Measurements from ENCODE around the gene BRD7. TPM values are rescaled to one million over a fixed set of nuclear protein-coding genes. Genes with fewer than 3 reads are reported as not detected.

The BRD7 gene
- total RNA-seq, 2 experiments from 2014 or later = 93.3 to 101 TPM

DNA sequence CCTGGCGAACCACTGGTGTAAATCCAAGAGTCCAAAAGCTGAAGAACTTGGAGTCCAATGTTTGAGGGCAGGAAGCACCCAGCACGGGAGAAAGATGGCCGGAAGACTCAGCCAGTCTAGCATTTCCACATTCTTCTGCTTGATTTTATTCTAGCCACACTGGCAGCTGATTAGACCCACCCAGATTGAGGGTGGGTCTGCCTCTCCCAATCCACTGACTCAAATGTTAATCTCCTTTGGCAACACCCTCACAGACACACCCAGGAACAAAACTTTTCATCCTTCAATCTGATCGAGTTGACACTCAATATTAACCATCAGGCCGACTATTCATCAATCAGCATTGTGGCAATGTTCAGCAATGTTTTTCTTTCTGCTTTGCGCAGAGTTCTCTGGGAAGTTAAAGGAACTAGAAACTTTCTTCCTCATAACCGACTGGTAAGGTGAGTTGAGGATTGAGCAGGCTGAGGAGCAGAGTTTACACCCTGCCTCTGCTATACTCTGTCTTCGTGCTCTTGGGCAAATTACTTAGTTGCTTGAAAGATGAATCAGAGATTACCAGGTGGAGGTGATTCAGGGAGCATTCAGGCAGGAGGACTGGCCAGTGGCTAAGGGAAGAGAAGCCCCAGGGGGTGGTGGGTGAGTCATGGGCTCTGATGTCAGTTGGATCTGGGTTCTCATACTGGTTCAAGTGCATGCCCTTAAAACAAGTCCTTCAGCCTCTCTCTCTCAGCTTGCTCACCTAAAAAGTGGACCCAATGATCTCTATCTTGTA lies 28.2 kb upstream of the BRD7 start:
- Mint-ChIP-seq H3K36me3 (ENCODE audit: low read depth) (no peaks in the 10 kb centered on the region), H3K4me3 (no peak overlapping the region), H3K9me3 (no peaks in the 10 kb centered on the region), H3K4me1 (peaks cover 14% of the 10 kb centered on the region), H3K27me3 (no peaks in the 10 kb centered on the region), H3K27ac (no peak overlapping the region)
- CTCF ChIA-PET = no interaction called here
- no peak for DNase-seq
- POLR2A ChIA-PET = no interaction called here

DNA sequence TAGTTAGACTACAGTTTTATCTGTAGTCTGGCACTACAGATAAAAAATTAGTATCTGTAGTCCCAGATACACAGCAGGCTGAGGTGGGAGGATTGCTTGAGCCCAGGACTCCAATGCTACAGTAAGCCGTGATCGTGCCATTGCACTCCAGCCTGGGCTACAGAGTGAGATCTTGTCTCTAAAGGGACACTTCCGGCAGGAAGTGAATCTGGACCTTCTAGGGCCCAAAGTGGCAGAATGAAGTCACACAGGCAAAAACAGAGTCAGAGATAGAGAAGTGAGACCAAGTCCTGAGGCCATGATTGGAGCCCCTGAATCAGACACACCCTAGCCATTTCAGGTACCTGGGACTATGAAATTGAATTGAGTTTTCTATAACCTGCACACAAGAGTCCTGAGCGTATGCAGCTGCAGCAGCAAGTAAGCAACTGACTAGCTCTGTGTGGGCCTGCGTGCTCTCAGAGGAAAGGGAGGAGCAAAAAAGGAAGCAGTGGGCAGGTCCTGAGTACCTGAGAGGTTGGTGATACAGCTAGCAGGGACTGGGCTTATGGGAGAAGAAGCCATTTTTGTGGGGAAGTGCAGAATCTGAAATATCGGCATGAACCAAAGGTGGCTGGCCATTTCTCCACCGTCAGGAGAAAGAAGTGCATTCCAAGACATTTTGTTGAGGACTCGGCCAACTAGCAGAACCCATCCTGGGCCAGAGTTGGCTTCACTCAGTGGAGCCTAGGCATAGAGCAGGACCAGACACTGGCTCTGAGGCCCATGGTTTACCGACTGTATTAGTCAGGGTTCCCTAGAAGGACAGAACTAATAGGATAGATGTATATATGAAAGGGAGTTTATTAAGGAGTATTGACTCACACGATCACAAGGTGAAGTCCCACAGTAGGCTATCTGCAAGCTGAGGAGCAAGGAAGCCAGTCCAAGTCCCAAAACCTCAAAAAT lies 27.2 kb upstream of the BRD7 start:
- H3K9me3 Mint-ChIP-seq = no peaks in the 10 kb centered on the region
- peaks cover 14% of the 10 kb centered on the region for H3K4me1 Mint-ChIP-seq
- DNase-seq = no peak
- POLR2A ChIA-PET = no interaction called here
- H3K36me3 Mint-ChIP-seq (ENCODE audit: low read depth) = no peaks in the 10 kb centered on the region
- H3K4me3 Mint-ChIP-seq = no peak overlapping the region
- H3K27me3 Mint-ChIP-seq = no peaks in the 10 kb centered on the region
- CTCF ChIA-PET = no interaction called here
- H3K27ac Mint-ChIP-seq = peak overlapping the region; percentile 47

GRCh38 chr16:50393858-50394802 lies 25.3 kb upstream of the BRD7 start:
- no peak for DNase-seq
- CTCF ChIA-PET = no interaction called here
- Mint-ChIP-seq H3K9me3 (no peaks in the 10 kb centered on the region), H3K4me1 (peaks cover 14% of the 10 kb centered on the region), H3K4me3 (no peak overlapping the region), H3K36me3 (ENCODE audit: low read depth) (no peaks in the 10 kb centered on the region), H3K27ac (no peak overlapping the region), H3K27me3 (no peaks in the 10 kb centered on the region)
- POLR2A ChIA-PET = no interaction called here

DNA sequence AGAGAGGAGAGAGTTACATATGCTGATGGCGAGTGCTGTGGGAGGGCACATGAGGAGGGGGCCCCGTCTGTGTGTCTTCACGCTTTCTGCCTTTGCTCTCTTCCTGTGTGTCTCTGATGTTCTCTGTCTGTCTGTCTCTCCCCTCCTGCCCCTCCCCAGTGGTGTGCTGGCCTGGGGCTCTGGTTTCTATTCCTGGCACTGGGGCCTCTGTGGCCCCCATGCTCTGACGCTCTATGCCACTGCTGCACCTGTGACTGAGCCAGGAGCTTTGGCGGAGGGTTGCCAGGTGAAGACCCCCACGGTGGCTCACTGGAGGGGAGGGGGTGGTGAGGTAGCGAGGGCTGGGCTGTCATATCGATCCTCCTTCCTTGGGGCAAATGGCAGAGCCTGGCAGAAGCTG lies 24.6 kb upstream of the BRD7 start:
- CTCF ChIA-PET = no interaction called here
- Mint-ChIP-seq H3K27me3 (no peaks in the 10 kb centered on the region), H3K4me3 (no peak overlapping the region), H3K36me3 (ENCODE audit: low read depth) (no peaks in the 10 kb centered on the region), H3K9me3 (no peaks in the 10 kb centered on the region), H3K4me1 (peaks cover 14% of the 10 kb centered on the region), H3K27ac (no peak overlapping the region)
- DNase-seq = no peak
- POLR2A ChIA-PET = no interaction called here

- Mint-ChIP-seq H3K27ac (no peak overlapping the region), H3K27me3 (no peaks in the 10 kb centered on the region), H3K9me3 (no peaks in the 10 kb centered on the region), H3K4me1 (peaks cover 10% of the 10 kb centered on the region), H3K36me3 (ENCODE audit: low read depth) (no peaks in the 10 kb centered on the region), H3K4me3 (no peak overlapping the region)
- ChIA-PET POLR2A (no interaction called here), CTCF (no interaction called here)
- DNase-seq = no peak
Observed at GRCh38 chr16:50390914-50391716, 22.3 kb upstream of the BRD7 start.

- CTCF ChIA-PET = no interaction called here
Observed at GRCh38 chr16:50390371-50390771, 21.6 kb upstream of the BRD7 start.

DNA sequence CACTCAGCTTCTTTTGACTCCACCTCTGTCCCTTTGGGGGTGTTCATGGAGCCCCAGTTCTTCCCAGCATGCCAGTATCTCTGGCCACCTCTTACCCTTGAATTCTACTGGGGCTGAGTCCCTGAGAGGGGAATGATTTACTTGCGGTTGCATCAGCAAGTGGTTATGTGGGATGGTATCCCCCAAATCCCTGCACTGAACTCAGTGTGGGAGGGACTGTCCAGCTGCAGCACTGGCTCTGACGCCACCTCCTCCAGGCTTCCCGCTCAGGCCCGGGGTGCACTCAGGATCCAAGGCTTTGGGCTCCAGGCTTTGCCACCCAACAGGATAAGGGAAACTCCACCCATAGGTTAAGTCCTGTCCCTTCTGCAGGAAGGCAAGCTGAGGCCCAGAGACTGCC lies 21.1 kb upstream of the BRD7 start:
- CTCF ChIA-PET = no interaction called here
- DNase-seq = no peak
- Mint-ChIP-seq H3K9me3 (no peaks in the 10 kb centered on the region), H3K36me3 (ENCODE audit: low read depth) (no peaks in the 10 kb centered on the region), H3K27ac (no peak overlapping the region), H3K27me3 (no peaks in the 10 kb centered on the region), H3K4me1 (no peaks in the 10 kb centered on the region), H3K4me3 (no peak overlapping the region)
- POLR2A ChIA-PET = no interaction called here

More at GRCh38 chr16:50390371-50390771, 21.6 kb upstream of the BRD7 start:
- no peak for DNase-seq
- Mint-ChIP-seq H3K36me3 (ENCODE audit: low read depth) (no peaks in the 10 kb centered on the region), H3K9me3 (no peaks in the 10 kb centered on the region), H3K4me1 (peaks cover 5% of the 10 kb centered on the region), H3K27me3 (no peaks in the 10 kb centered on the region), H3K27ac (no peak overlapping the region), H3K4me3 (no peak overlapping the region)
- POLR2A ChIA-PET = no interaction called here

DNA sequence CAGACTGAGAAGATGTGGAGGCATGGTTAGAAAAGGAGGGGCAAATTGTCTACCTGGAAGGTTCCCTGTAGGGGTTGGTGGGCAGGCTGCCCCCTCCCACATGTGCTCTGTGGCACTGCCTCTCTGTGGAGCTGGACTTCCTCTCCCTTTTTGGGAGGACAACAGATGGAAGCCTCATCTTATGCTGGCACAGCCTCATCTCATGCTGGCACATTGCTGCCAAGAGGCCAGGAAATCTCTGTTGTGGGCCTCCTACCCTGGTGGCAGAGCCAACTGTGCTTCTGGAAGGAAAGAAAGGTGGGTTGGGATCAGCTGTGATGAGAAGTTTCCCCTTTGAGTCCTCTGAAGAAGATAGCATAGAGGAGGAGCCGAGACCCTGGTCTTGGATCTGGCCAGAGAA lies 19.7 kb upstream of the BRD7 start:
- POLR2A ChIA-PET = no interaction called here
- CTCF ChIA-PET = no interaction called here
- no peaks in the 10 kb centered on the region for H3K36me3 Mint-ChIP-seq (ENCODE audit: low read depth)
- no peaks in the 10 kb centered on the region for H3K9me3 Mint-ChIP-seq
- no peak overlapping the region for H3K4me3 Mint-ChIP-seq
- no peaks in the 10 kb centered on the region for H3K4me1 Mint-ChIP-seq
- DNase-seq = no peak
- no peak overlapping the region for H3K27ac Mint-ChIP-seq
- H3K27me3 Mint-ChIP-seq = no peaks in the 10 kb centered on the region

DNA sequence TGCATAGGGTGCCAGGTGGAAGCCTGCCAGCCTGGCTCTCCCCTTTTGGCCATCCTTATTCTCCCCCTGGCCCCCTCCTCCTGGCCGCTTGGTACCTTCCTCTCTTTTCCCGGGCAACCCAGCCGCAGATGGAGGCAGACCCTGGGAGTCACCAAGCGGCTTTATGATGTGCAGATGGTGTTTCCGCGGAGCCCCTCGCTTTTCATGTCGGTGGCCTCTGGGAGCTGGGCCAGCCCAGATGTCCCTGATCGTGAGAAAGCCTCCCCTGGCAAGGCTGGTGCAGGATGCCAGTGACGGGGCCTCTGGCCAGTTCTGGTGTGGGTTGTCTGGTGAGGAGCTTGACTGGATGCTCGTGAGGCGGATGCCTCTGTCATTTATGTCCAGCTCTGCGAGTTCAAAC lies 18.0 kb upstream of the BRD7 start:
- ChIA-PET CTCF (interaction anchor here (1.4 kb wide), 1 partner anchor 420 kb away, joined by 3 read pairs; no protein-coding TSS in a partner anchor), POLR2A (no interaction called here)
- no peaks in the 10 kb centered on the region for H3K36me3 Mint-ChIP-seq (ENCODE audit: low read depth)
- DNase-seq = no peak
- no peaks in the 10 kb centered on the region for H3K27me3 Mint-ChIP-seq
- peaks cover 1% of the 10 kb centered on the region for H3K4me1 Mint-ChIP-seq
- H3K4me3 Mint-ChIP-seq = no peak overlapping the region
- H3K27ac Mint-ChIP-seq = no peak overlapping the region
- no peaks in the 10 kb centered on the region for H3K9me3 Mint-ChIP-seq

- Mint-ChIP-seq H3K36me3 (ENCODE audit: low read depth) (no peaks in the 10 kb centered on the region), H3K4me1 (peaks cover 1% of the 10 kb centered on the region), H3K27ac (no peak overlapping the region), H3K27me3 (no peaks in the 10 kb centered on the region), H3K4me3 (no peak overlapping the region), H3K9me3 (no peaks in the 10 kb centered on the region)
- ChIA-PET POLR2A (no interaction called here), CTCF (interaction anchor here (1.4 kb wide), 1 partner anchor 420 kb away, joined by 3 read pairs; no protein-coding TSS in a partner anchor)
- no peak for DNase-seq
Observed at GRCh38 chr16:50386139-50386538, 17.4 kb upstream of the BRD7 start.

GRCh38 chr16:50384500-50385135 lies 15.8 kb upstream of the BRD7 start:
- Mint-ChIP-seq H3K4me1 (peaks cover 1% of the 10 kb centered on the region), H3K27me3 (no peaks in the 10 kb centered on the region), H3K4me3 (no peak overlapping the region), H3K27ac (no peak overlapping the region), H3K9me3 (no peaks in the 10 kb centered on the region), H3K36me3 (ENCODE audit: low read depth) (no peaks in the 10 kb centered on the region)
- DNase-seq = no peak
- ChIA-PET CTCF (interaction anchor here (1.0 to 1.1 kb wide), 2 partner anchors 125 to 422 kb away, joined by 3 to 4 read pairs; no protein-coding TSS in a partner anchor), POLR2A (no interaction called here)
